Endothelial cell of umbilical vein (primary cell): ENCODE results near the gene LYRM4. TPM values are rescaled to one million over a fixed set of nuclear protein-coding genes. Genes with fewer than 3 reads are reported as not detected.

Experiments
- BruUV-seq: library from RNA; stranded (reverse); fragments of 400-500 nt; replicated peaks from 2 replicates; lab custom pipeline; 2021; lab: Mats Ljungman, UMichigan
- CTCF ChIA-PET: fragments of 300-600, 350-600 bp; sonication (Branson Sonifier 250); formaldehyde crosslinking; loops from one replicate; lab custom pipeline; 2021; ENCODE audit warnings: antibody characterized with exemption, inconsistent platforms; lab: Charles Lee
- POLR2A ChIA-PET: fragments of 300-600, 350-600 bp; sonication (Branson Sonifier 250); formaldehyde crosslinking; loops from one replicate; lab custom pipeline; 2021; ENCODE audit warnings: antibody characterized with exemption, inconsistent platforms; lab: Charles Lee
- DNase-seq: peaks from one replicate; pipeline ENCODE4 v3.0.0-alpha.2; 2011; ENCODE audit warnings: low read depth, low spot score
- FAIRE-seq: peaks from 2 replicates; lab custom pipeline; 2011; peaks lifted over from hg19 to GRCh38; lab: Jason Lieb, UNC
- H2AFZ ChIP-seq: 2 replicates; pipeline ENCODE4 v1.6.0; 2012; ENCODE audit warnings: low read depth, low read length, control low read depth, inconsistent platforms
- H3K27ac ChIP-seq: 2 replicates; pipeline ENCODE4 v1.5.1; 2011; ENCODE audit warnings: low read depth, mild to moderate bottlenecking, control low read depth, low read length, moderate library complexity; ENCODE audit not compliant: insufficient read depth
- H3K27me3 ChIP-seq, 2 experiments: 2 replicates each; pipeline versions ENCODE4 v1.6.0 to v1.6.1; 2011; ENCODE audit warnings: low read length in 2 of 2, mixed read lengths in 1 of 2; ENCODE audit not compliant: control insufficient read depth in 2 of 2, insufficient read depth in 2 of 2
- H3K36me3 ChIP-seq, 2 experiments: 2 replicates in 1 of 2; 3 replicates in 1 of 2; pipeline ENCODE4 v1.5.1; 2011; ENCODE audit warnings: low read length in 2 of 2, mild to moderate bottlenecking in 1 of 2, moderate library complexity in 1 of 2; ENCODE audit not compliant: control insufficient read depth in 2 of 2, insufficient read depth in 2 of 2; ENCODE audit errors: extremely low read depth in 1 of 2
- H3K4me1 ChIP-seq: 3 replicates; pipeline ENCODE4 v1.5.1; 2011; ENCODE audit warnings: mild to moderate bottlenecking, low read length; ENCODE audit not compliant: control insufficient read depth, insufficient read depth; ENCODE audit errors: extremely low read depth
- H3K4me2 ChIP-seq: 2 replicates; pipeline ENCODE4 v1.6.1; 2011; ENCODE audit warnings: low read length, control low read depth, mixed read lengths; ENCODE audit not compliant: insufficient read depth
- H3K4me3 ChIP-seq, 3 experiments: fragments of 200-600 bp in 1 of 3; sonication (generic), shearing (Covaris generic) in 1 of 3; replicated peaks in 1 of 3; 2 replicates each; pipeline ENCODE4 v1.5.1; 2011 to 2016; ENCODE audit warnings: control low read depth in 3 of 3, low read length in 3 of 3, mild to moderate bottlenecking in 2 of 3, inconsistent platforms in 1 of 3, low read depth in 1 of 3, moderate library complexity in 1 of 3; ENCODE audit not compliant: insufficient read depth in 1 of 3
- H3K79me2 ChIP-seq: 2 replicates; pipeline ENCODE4 v1.6.0; 2012; ENCODE audit warnings: low read length, inconsistent platforms; ENCODE audit not compliant: control insufficient read depth, insufficient read depth
- H3K9ac ChIP-seq: replicated peaks from 2 replicates; pipeline ENCODE3; 2011; ENCODE audit warnings: low read length, control low read depth; ENCODE audit not compliant: insufficient read depth; ENCODE audit errors: extremely low read depth
- H3K9me1 ChIP-seq: replicated peaks from 3 replicates; pipeline ENCODE4 v1.6.0; 2011; ENCODE audit warnings: mild to moderate bottlenecking, low read length; ENCODE audit not compliant: control insufficient read depth, insufficient read depth; ENCODE audit errors: extremely low read depth
- H3K9me3 ChIP-seq: replicated peaks from 2 replicates; pipeline ENCODE4 v1.5.1; 2012; ENCODE audit warnings: low read length, inconsistent platforms; ENCODE audit not compliant: control insufficient read depth, insufficient read depth
- H4K20me1 ChIP-seq: replicated peaks from 2 replicates; pipeline ENCODE3; 2011; ENCODE audit warnings: mild to moderate bottlenecking, low read length; ENCODE audit not compliant: control insufficient read depth, insufficient read depth; ENCODE audit errors: extremely low read depth
- CTCF ChIP-seq, 2 donors: IDR thresholded peaks; 1 replicate in 1 of 2; 2 replicates in 1 of 2; pipeline ENCODE4 v1.5.1; 2011; ENCODE audit warnings: low read length in 2 of 2, mild to moderate bottlenecking in 2 of 2, moderate library complexity in 2 of 2, control low read depth in 1 of 2, inconsistent platforms in 1 of 2, low read depth in 1 of 2; ENCODE audit not compliant: insufficient read depth in 1 of 2; ENCODE audit errors: extremely low read depth in 1 of 2
- EZH2 ChIP-seq: IDR thresholded peaks from 2 replicates; pipeline ENCODE4 v1.6.1; 2012; ENCODE audit warnings: borderline replicate concordance, low read depth, mild to moderate bottlenecking, moderate library complexity, low read length, inconsistent platforms; ENCODE audit not compliant: severe bottlenecking
- GATA2 ChIP-seq: IDR thresholded peaks from 2 replicates; pipeline ENCODE4 v1.7.0; 2011; ENCODE audit warnings: low read depth, mild to moderate bottlenecking, moderate library complexity, mixed read lengths, low read length; ENCODE audit not compliant: insufficient read length, insufficient read depth
- JUN ChIP-seq: IDR thresholded peaks from 2 replicates; pipeline ENCODE4 v1.6.1; 2011; ENCODE audit warnings: borderline replicate concordance, low read depth; ENCODE audit not compliant: insufficient read length, insufficient read depth
- MAX ChIP-seq: IDR thresholded peaks from 2 replicates; pipeline ENCODE4 v1.6.1; 2011; ENCODE audit not compliant: insufficient read depth, insufficient read length
- MYC ChIP-seq: IDR thresholded peaks from one replicate; pipeline ENCODE4 v1.6.1; 2011; ENCODE audit warnings: mild to moderate bottlenecking, low read depth, low read length
- POLR2A ChIP-seq: IDR thresholded peaks from 2 replicates; pipeline ENCODE4 v1.6.1; 2012; ENCODE audit warnings: low read depth, mild to moderate bottlenecking, control low read depth, low read length
- POLR2AphosphoS5 ChIP-seq: IDR thresholded peaks from 2 replicates; pipeline ENCODE4 v1.6.1; 2012; ENCODE audit warnings: low read depth, mild to moderate bottlenecking, control low read depth, low read length, moderate library complexity; ENCODE audit not compliant: insufficient read depth
- dilution Hi-C: fragments of 300-500 bp; cut with MboI; formaldehyde crosslinking; loops from one replicate; pipeline ENCODE4 v1.15.0; 2019; ENCODE audit warnings: low sequenced_read_pairs; ENCODE audit not compliant: extremely low pct_ligation_motif_present
- intact Hi-C: fragments of 100-400 bp; cut with micrococcal nuclease; formaldehyde crosslinking; loops from one replicate; pipeline ENCODE4 v1.10.0; 2022
- polyA plus RNA-seq, 4 experiments: library from polyadenylated mRNA; depleted of rRNA in 3 of 4; stranded (reverse) in 3 of 4; unstranded in 1 of 4; fragments of >200 nt; gene quantifications; 2 replicates each; pipeline versions ENCODE4 v1.2.1 to v1.2.3, GENCODE V29; 2011 to 2012; ENCODE audit warnings: missing spikeins in 1 of 4
- total RNA-seq: library from RNA; stranded (reverse); gene quantifications from 2 replicates; pipeline ENCODE4 v1.2.3, GENCODE V29; 2021

The LYRM4 gene
- total and polyA plus RNA-seq, 2 donors (not counting 3 experiments of a cell fraction or from before 2014, with no cell fraction given) = 39.5 to 44.0 TPM

- Histone ChIP-seq H2AFZ (no peak overlapping the region), H3K36me3 (no peaks in the 10 kb centered on the region), H3K27ac (no peak overlapping the region), H3K9me3 (no peaks in the 10 kb centered on the region), H3K4me3 (no peak overlapping the region), H3K27me3 (no peaks in the 10 kb centered on the region), H3K4me1 (no peaks in the 10 kb centered on the region), H3K9me1 (no peaks in the 10 kb centered on the region), H3K4me2 (no peak overlapping the region), H3K79me2 (no peaks in the 10 kb centered on the region), H4K20me1 (no peaks in the 10 kb centered on the region), H3K9ac (no peak overlapping the region)
- FAIRE-seq = no peak
- ChIA-PET CTCF (interaction anchor here (1.3 to 1.6 kb wide), 2 partner anchors 32 to 1442 kb away, joined by 3 read pairs; no protein-coding TSS in a partner anchor), POLR2A (no interaction called here)
- TF ChIP-seq POLR2A (no peak), GATA2 (no peak), MYC (no peak), CTCF (IDR thresholded peaks at IDR 0.05; ENCODE audit: extremely low read depth in 1 of 2, insufficient read depth in 1 of 2, low read depth in 1 of 2, low read length in 2 of 2) (no peak), JUN (no peak), POLR2AphosphoS5 (no peak), EZH2 (no peak), MAX (no peak)
- dilution Hi-C loops (no loop called here), intact Hi-C loops (no loop called here)
- BruUV-seq = no TSS peak
- DNase-seq = no peak
These were observed 155.6 kb downstream of the LYRM4 start for GRCh38 chr6:5105146-5105545.
